Nephron progenitor cell (in vitro differentiated cells): Measurements from ENCODE around the gene ITGB3.

Source experiments
- DNase-seq: peaks from one replicate; pipeline ENCODE4 v3.0.0; 2021
- H3K27ac Mint-ChIP-seq: 2 replicates; pipeline ENCODE4 v1.8.0; 2021; ENCODE audit warnings: mild to moderate bottlenecking, moderate library complexity, mixed read lengths
- H3K27me3 Mint-ChIP-seq: 2 replicates; pipeline ENCODE4 v1.8.0; 2021; ENCODE audit warnings: mild to moderate bottlenecking, low read depth, mixed read lengths; ENCODE audit not compliant: poor library complexity
- H3K36me3 Mint-ChIP-seq: 2 replicates; pipeline ENCODE4 v1.8.0; 2021; ENCODE audit warnings: low read depth, mixed read lengths
- H3K4me1 Mint-ChIP-seq: 2 replicates; pipeline ENCODE4 v1.8.0; 2021; ENCODE audit warnings: mixed read lengths
- H3K4me3 Mint-ChIP-seq: 2 replicates; pipeline ENCODE4 v1.8.0; 2021; ENCODE audit warnings: mild to moderate bottlenecking, moderate library complexity, mixed read lengths
- H3K9me3 Mint-ChIP-seq: 2 replicates; pipeline ENCODE4 v1.8.0; 2021; ENCODE audit warnings: mild to moderate bottlenecking, moderate library complexity, mixed read lengths
- CTCF ChIP-seq: fragments of 200-600 bp; sonication (generic); IDR thresholded peaks from 2 replicates; pipeline ENCODE4 v1.5.0; 2021; ENCODE audit warnings: antibody characterized with exemption

Gene ITGB3

DNA sequence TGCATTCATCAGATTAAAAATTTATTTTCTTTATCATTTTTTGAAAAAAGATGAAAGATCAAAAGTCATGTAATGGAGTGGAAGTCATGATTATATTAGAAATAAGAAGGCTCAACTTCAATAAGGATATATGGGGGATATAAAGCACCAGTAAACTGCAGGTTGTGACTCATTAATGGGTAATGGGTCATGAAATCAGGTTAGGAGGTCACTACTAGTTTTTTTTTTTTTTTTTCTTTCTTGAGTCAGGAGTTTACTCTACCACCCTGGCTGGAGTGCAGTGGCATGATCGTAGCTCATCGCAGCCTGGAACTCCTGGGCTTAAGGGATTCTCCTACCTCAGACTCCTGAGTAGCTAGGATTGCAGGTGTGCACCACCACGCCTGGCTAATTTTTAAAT is 84.4 kb downstream of the ITGB3 start:
- Mint-ChIP-seq H3K27ac (no peak overlapping the region), H3K27me3 (peaks cover 9% of the 10 kb centered on the region), H3K36me3 (peaks cover 22% of the 10 kb centered on the region), H3K4me3 (no peak overlapping the region), H3K4me1 (no peaks in the 10 kb centered on the region), H3K9me3 (no peaks in the 10 kb centered on the region)
- DNase-seq = no peak
- no peak for TF ChIP-seq CTCF

DNA sequence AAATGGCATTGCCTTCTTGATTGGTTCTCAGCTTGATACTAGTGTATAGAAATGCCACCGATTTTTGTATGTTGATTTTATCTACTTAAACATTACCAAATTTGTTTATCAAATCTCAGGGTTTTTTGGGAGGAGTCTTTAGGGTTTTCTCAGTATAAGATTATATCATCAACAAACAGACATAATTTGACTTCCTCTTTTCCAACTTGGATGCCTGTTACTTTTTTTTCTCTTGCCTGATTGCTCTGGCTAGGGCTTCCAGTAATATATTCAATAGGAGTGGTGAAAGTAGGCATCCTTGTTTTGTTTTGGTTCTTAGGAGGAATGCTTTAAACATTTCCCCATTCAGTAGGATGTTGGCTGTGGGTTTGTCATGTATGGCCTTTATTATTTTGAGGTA is 99.2 kb downstream of the ITGB3 start:
- Mint-ChIP-seq H3K4me1 (no peaks in the 10 kb centered on the region), H3K9me3 (peaks cover 28% of the 10 kb centered on the region), H3K27ac (no peak overlapping the region), H3K36me3 (peaks cover 18% of the 10 kb centered on the region), H3K27me3 (peaks cover 13% of the 10 kb centered on the region), H3K4me3 (no peak overlapping the region)
- no peak for TF ChIP-seq CTCF
- DNase-seq = no peak

GRCh38 chr17:47358652-47359051 is 105.0 kb downstream of the ITGB3 start:
- TF ChIP-seq CTCF = no peak
- H3K27ac Mint-ChIP-seq = no peak overlapping the region

More at GRCh38 chr17:47358652-47359051, 105.0 kb downstream of the ITGB3 start:
- peaks cover 31% of the 10 kb centered on the region for H3K36me3 Mint-ChIP-seq
- H3K27me3 Mint-ChIP-seq = peaks cover 10% of the 10 kb centered on the region
- no peak overlapping the region for H3K4me3 Mint-ChIP-seq
- DNase-seq = no peak
- peaks cover 49% of the 10 kb centered on the region for H3K9me3 Mint-ChIP-seq
- no peaks in the 10 kb centered on the region for H3K4me1 Mint-ChIP-seq
